Mucosa of stomach (tissue), 1 donor: ENCODE data around the gene ALKBH5.

Experiments
- H3K27me3 ChIP-seq: one replicate; pipeline ENCODE4 v1.7.0; 2013; ENCODE audit warnings: mild to moderate bottlenecking, low read length; ENCODE audit not compliant: control insufficient read depth, insufficient read depth
- H3K36me3 ChIP-seq: one replicate; pipeline ENCODE4 v1.7.0; 2013; ENCODE audit warnings: low read length; ENCODE audit not compliant: control insufficient read depth, insufficient read depth
- H3K4me1 ChIP-seq: one replicate; pipeline ENCODE4 v1.7.0; 2013; ENCODE audit warnings: mild to moderate bottlenecking, low read length; ENCODE audit not compliant: control insufficient read depth, insufficient read depth
- H3K4me3 ChIP-seq: one replicate; pipeline ENCODE4 v1.7.0; 2013; ENCODE audit warnings: low read length
- H3K9ac ChIP-seq: one replicate; pipeline ENCODE4 v1.7.0; 2013; ENCODE audit warnings: mild to moderate bottlenecking, low read length, moderate library complexity
- H3K9me3 ChIP-seq: one replicate; pipeline ENCODE4 v1.7.0; 2013; ENCODE audit warnings: mild to moderate bottlenecking, low read length, moderate library complexity; ENCODE audit not compliant: control insufficient read depth
- donor health status: Pancreatic carcinoma.

Gene ALKBH5

GRCh38 chr17:18253187-18253884, 69.7 kb downstream of the ALKBH5 start:
- H3K9me3 ChIP-seq, result no peaks in the 10 kb centered on the region
- no peaks in the 10 kb centered on the region for H3K27me3 ChIP-seq
- no peak overlapping the region for H3K9ac ChIP-seq
- H3K4me1 ChIP-seq, result peaks cover 26% of the 10 kb centered on the region
- no peak overlapping the region for H3K4me3 ChIP-seq
- H3K36me3 ChIP-seq, result peaks cover 32% of the 10 kb centered on the region

- H3K9me3 ChIP-seq, result no peaks in the 10 kb centered on the region
- H3K9ac ChIP-seq, result no peak overlapping the region
- H3K27me3 ChIP-seq, result no peaks in the 10 kb centered on the region
- H3K4me1 ChIP-seq, result peaks cover 29% of the 10 kb centered on the region
- no peak overlapping the region for H3K4me3 ChIP-seq
- peaks cover 26% of the 10 kb centered on the region for H3K36me3 ChIP-seq
Measured at GRCh38 chr17:18253947-18254821, 70.6 kb downstream of the ALKBH5 start.

GRCh38 chr17:18254888-18255649, 71.4 kb downstream of the ALKBH5 start:
- peaks cover 36% of the 10 kb centered on the region for H3K4me1 ChIP-seq
- H3K9me3 ChIP-seq, result no peaks in the 10 kb centered on the region
- no peak overlapping the region for H3K9ac ChIP-seq
- H3K4me3 ChIP-seq, result no peak overlapping the region
- no peaks in the 10 kb centered on the region for H3K27me3 ChIP-seq
- peaks cover 25% of the 10 kb centered on the region for H3K36me3 ChIP-seq

GRCh38 chr17:18256351-18256750, 72.7 kb downstream of the ALKBH5 start:
- H3K27me3 ChIP-seq, result no peaks in the 10 kb centered on the region
- H3K9ac ChIP-seq, result peak overlapping the region; percentile 88
- no peak overlapping the region for H3K4me3 ChIP-seq
- no peaks in the 10 kb centered on the region for H3K9me3 ChIP-seq
- peaks cover 18% of the 10 kb centered on the region for H3K36me3 ChIP-seq
- peaks cover 32% of the 10 kb centered on the region for H3K4me1 ChIP-seq

GRCh38 chr17:18256776-18257175, 73.1 kb downstream of the ALKBH5 start:
- Histone ChIP-seq H3K36me3 (peaks cover 18% of the 10 kb centered on the region), H3K4me1 (peaks cover 37% of the 10 kb centered on the region), H3K4me3 (no peak overlapping the region), H3K27me3 (no peaks in the 10 kb centered on the region), H3K9me3 (no peaks in the 10 kb centered on the region), H3K9ac (peak overlapping the region; percentile 88)

GRCh38 chr17:18257268-18257981, 73.8 kb downstream of the ALKBH5 start:
- Histone ChIP-seq H3K36me3 (peaks cover 18% of the 10 kb centered on the region), H3K9ac (peak overlapping the region; percentile 88), H3K9me3 (no peaks in the 10 kb centered on the region), H3K4me3 (peak overlapping the region; percentile 73), H3K4me1 (peaks cover 43% of the 10 kb centered on the region), H3K27me3 (no peaks in the 10 kb centered on the region)

- Histone ChIP-seq H3K27me3 (no peaks in the 10 kb centered on the region), H3K4me1 (peaks cover 49% of the 10 kb centered on the region), H3K36me3 (peaks cover 18% of the 10 kb centered on the region)
Measured at GRCh38 chr17:18257982-18258355, 74.3 kb downstream of the ALKBH5 start.

GRCh38 chr17:18258356-18259038, 74.9 kb downstream of the ALKBH5 start, which contains the start of gene FLII:
TSS of gene FLII (minus strand) at chr17:18258738. CDS start at chr17:18258690, 48 bp downstream.
- H3K36me3 ChIP-seq, result peaks cover 14% of the 10 kb centered on the region
- H3K9ac ChIP-seq, result peak within 1 kb of the TSS; percentile 88
- no peaks in the 10 kb centered on the region for H3K9me3 ChIP-seq
- peaks cover 49% of the 10 kb centered on the region for H3K4me1 ChIP-seq
- H3K4me3 ChIP-seq, result peak within 1 kb of the TSS; percentile 73
- no peaks in the 10 kb centered on the region for H3K27me3 ChIP-seq

More at GRCh38 chr17:18257982-18258355, 74.3 kb downstream of the ALKBH5 start:
- Histone ChIP-seq H3K9ac (peak overlapping the region; percentile 88), H3K4me3 (peak overlapping the region; percentile 73), H3K9me3 (no peaks in the 10 kb centered on the region)
